IMR-90 (cell line): ENCODE results near the gene TRIM71. TPM values are rescaled to one million over a fixed set of nuclear protein-coding genes. Genes with fewer than 3 reads are reported as not detected.
A peak's percentile ranks its signal among the peaks of the same experiment; 100 is the strongest.
"Not testable (repeated sequence)": the region's sequence is repeated elsewhere in the genome, so short reads cannot be mapped to it uniquely, and the experiment has no call there.

Experiments
- ATAC-seq: fragments of 200-7000 bp; cut with Tn5 transposase; 2 replicates; pipeline ENCODE4 v1.9.1; 2020; ENCODE audit warnings: low read depth, mild to moderate bottlenecking, moderate library complexity
- BruUV-seq: library from RNA; stranded (reverse); fragments of 400-500 nt; replicated peaks from 2 replicates; lab custom pipeline; 2021; lab: Mats Ljungman, UMichigan
- CTCF ChIA-PET: fragments of 300-600 bp; formaldehyde crosslinking; extraction: SDS; loops from one replicate; lab custom pipeline; 2021; ENCODE audit warnings: antibody characterized with exemption; lab: Yijun Ruan, JAX
- POLR2A ChIA-PET: fragments of 300-600 bp; sonication (Branson Sonifier 250); formaldehyde crosslinking; loops from one replicate; lab custom pipeline; 2022; ENCODE audit warnings: antibody characterized with exemption; ENCODE audit not compliant: unreplicated experiment; lab: Charles Lee
- DNase-seq: peaks from one replicate; pipeline ENCODE4 v3.0.0; 2013
- H2AFZ ChIP-seq: replicated peaks from 2 replicates; pipeline ENCODE3; 2013; ENCODE audit warnings: low read length, mild to moderate bottlenecking; ENCODE audit not compliant: poor library complexity
- H2AK5ac ChIP-seq: 2 replicates; pipeline ENCODE4 v1.6.1; 2013; ENCODE audit warnings: low read depth, low read length, inconsistent platforms
- H2AK9ac ChIP-seq: replicated peaks from 2 replicates; pipeline ENCODE3; 2013; ENCODE audit warnings: mild to moderate bottlenecking, low read depth, low read length, moderate library complexity; ENCODE audit not compliant: poor library complexity
- H2BK120ac ChIP-seq: 2 replicates; pipeline ENCODE4 v1.6.1; 2013; ENCODE audit warnings: low read depth, low read length, inconsistent platforms
- H2BK15ac ChIP-seq: 3 replicates; pipeline ENCODE4 v1.6.1; 2013; ENCODE audit warnings: low read depth, low read length, inconsistent platforms
- H2BK20ac ChIP-seq: 2 replicates; pipeline ENCODE4 v1.6.1; 2013; ENCODE audit warnings: low read depth, mild to moderate bottlenecking, inconsistent platforms, low read length, moderate library complexity
- H2BK5ac ChIP-seq: 2 replicates; pipeline ENCODE4 v1.6.1; 2013; ENCODE audit warnings: mild to moderate bottlenecking, low read depth, low read length, inconsistent platforms; ENCODE audit not compliant: poor library complexity, severe bottlenecking
- H3K14ac ChIP-seq: replicated peaks from 2 replicates; pipeline ENCODE4 v1.6.1; 2013; ENCODE audit warnings: low read depth, low read length, inconsistent platforms
- H3K18ac ChIP-seq: 2 replicates; pipeline ENCODE4 v1.6.1; 2013; ENCODE audit warnings: low read depth, low read length, control low read depth
- H3K23ac ChIP-seq: 2 replicates; pipeline ENCODE4 v1.6.1; 2013; ENCODE audit warnings: low read depth, low read length, inconsistent platforms
- H3K27ac ChIP-seq: 2 replicates; pipeline ENCODE4 v1.5.1; 2013; ENCODE audit warnings: mild to moderate bottlenecking, control low read depth, low read length; ENCODE audit not compliant: insufficient read depth
- H3K27me3 ChIP-seq: 2 replicates; pipeline ENCODE4 v1.6.1; 2013; ENCODE audit warnings: low read length; ENCODE audit not compliant: control insufficient read depth, insufficient read depth
- H3K36me3 ChIP-seq: 2 replicates; pipeline ENCODE4 v1.6.1; 2013; ENCODE audit warnings: low read length, mixed read lengths; ENCODE audit not compliant: control insufficient read depth, insufficient read depth
- H3K4ac ChIP-seq: 2 replicates; pipeline ENCODE4 v1.6.1; 2013; ENCODE audit warnings: low read depth, low read length, inconsistent platforms
- H3K4me1 ChIP-seq: 2 replicates; pipeline ENCODE4 v1.6.1; 2013; ENCODE audit warnings: low read length, mixed read lengths; ENCODE audit not compliant: control insufficient read depth, insufficient read depth
- H3K4me2 ChIP-seq: 2 replicates; pipeline ENCODE4 v1.6.1; 2013; ENCODE audit warnings: low read depth, mild to moderate bottlenecking, control low read depth, low read length, moderate library complexity
- H3K4me3 ChIP-seq: 2 replicates; pipeline ENCODE4 v1.5.1; 2013; ENCODE audit warnings: low read depth, mild to moderate bottlenecking, control low read depth, low read length, moderate library complexity; ENCODE audit not compliant: insufficient read depth
- H3K56ac ChIP-seq: 2 replicates; pipeline ENCODE4 v1.6.1; 2013; ENCODE audit warnings: low read length, inconsistent platforms; ENCODE audit not compliant: insufficient read depth; ENCODE audit errors: extremely low read depth
- H3K79me1 ChIP-seq, 2 experiments: 2 replicates each; pipeline ENCODE4 v1.6.1; 2013; ENCODE audit warnings: low read length in 2 of 2, inconsistent platforms in 1 of 2, low read depth in 1 of 2
- H3K9ac ChIP-seq: 2 replicates; pipeline ENCODE4 v1.6.1; 2013; ENCODE audit warnings: low read depth, low read length, control low read depth
- H3K9me1 ChIP-seq: 2 replicates; pipeline ENCODE4 v1.6.1; 2013; ENCODE audit warnings: low read length, inconsistent platforms; ENCODE audit not compliant: insufficient read depth
- H3K9me3 ChIP-seq: 2 replicates; pipeline ENCODE4 v1.6.1; 2013; ENCODE audit warnings: low read length; ENCODE audit not compliant: control insufficient read depth, insufficient read depth
- H4K20me1 ChIP-seq: 2 replicates; pipeline ENCODE4 v1.6.1; 2013; ENCODE audit warnings: low read length, inconsistent platforms; ENCODE audit not compliant: insufficient read depth
- H4K5ac ChIP-seq: 2 replicates; pipeline ENCODE4 v1.6.1; 2013; ENCODE audit warnings: mild to moderate bottlenecking, low read depth, low read length, control low read depth
- H4K8ac ChIP-seq, 2 experiments: 2 replicates each; pipeline ENCODE4 v1.6.1; 2013; ENCODE audit warnings: low read depth in 2 of 2, low read length in 2 of 2, control low read depth in 1 of 2, inconsistent platforms in 1 of 2
- H4K91ac ChIP-seq: 2 replicates; pipeline ENCODE4 v1.6.1; 2013; ENCODE audit warnings: low read depth, low read length, inconsistent platforms; ENCODE audit not compliant: insufficient read depth
- CEBPB ChIP-seq: IDR thresholded peaks from 2 replicates; pipeline ENCODE4 v1.6.1; 2012; ENCODE audit warnings: low read depth, low read length, improper control_type of control experiment
- MAZ ChIP-seq: IDR thresholded peaks from 2 replicates; pipeline ENCODE4 v1.6.1; 2012; ENCODE audit warnings: low read depth, mild to moderate bottlenecking, low read length, improper control_type of control experiment, moderate library complexity, borderline replicate concordance
- POLR2A ChIP-seq: IDR thresholded peaks from 2 replicates; pipeline ENCODE4 v1.6.1; 2012; ENCODE audit warnings: mild to moderate bottlenecking, low read depth, low read length
- WGBS, 2 experiments: methylation state at CpG; one replicate each; pipeline versions ENCODE4 v1.1.5 to v1.1.7; 2013; ENCODE audit warnings: missing lambda C conversion rate in 2 of 2; ENCODE audit not compliant: insufficient read length in 1 of 2; ENCODE audit errors: extremely low coverage in 2 of 2; 5-methylcytosine and 5-hydroxymethylcytosine counted together
- dilution Hi-C: fragments of 300-500 bp; cut with HindIII; formaldehyde crosslinking; loops from one replicate; pipeline ENCODE4 v1.14.3; 2018; ENCODE audit warnings: low sequenced_read_pairs; ENCODE audit not compliant: unreplicated experiment
- in situ Hi-C: fragments of 300-500 bp; cut with MboI; formaldehyde crosslinking; loops from 3 replicates; pipeline ENCODE4 v1.14.3; 2019; ENCODE audit warnings: low sequenced_read_pairs, inconsistent platforms, mixed read lengths
- intact Hi-C: fragments of 100-400 bp; cut with micrococcal nuclease; formaldehyde crosslinking; loops from 2 replicates; pipeline ENCODE4 v1.10.0; 2022
- polyA plus RNA-seq, 3 experiments: library from polyadenylated mRNA; depleted of rRNA; stranded (reverse); fragments of >200 nt; gene quantifications; 2 replicates each; pipeline ENCODE4 v1.2.3, GENCODE V29; 2012; ENCODE audit warnings: low replicate concordance in 1 of 3
- total RNA-seq: library from RNA; depleted of rRNA; stranded (reverse); fragments of >200 nt; gene quantifications from 2 replicates; pipeline ENCODE4 v1.2.3, GENCODE V29; 2012

Gene TRIM71
- total and polyA plus RNA-seq, 2 of the 4 experiments (the other 2 are of a cell fraction), result not detected

DNA sequence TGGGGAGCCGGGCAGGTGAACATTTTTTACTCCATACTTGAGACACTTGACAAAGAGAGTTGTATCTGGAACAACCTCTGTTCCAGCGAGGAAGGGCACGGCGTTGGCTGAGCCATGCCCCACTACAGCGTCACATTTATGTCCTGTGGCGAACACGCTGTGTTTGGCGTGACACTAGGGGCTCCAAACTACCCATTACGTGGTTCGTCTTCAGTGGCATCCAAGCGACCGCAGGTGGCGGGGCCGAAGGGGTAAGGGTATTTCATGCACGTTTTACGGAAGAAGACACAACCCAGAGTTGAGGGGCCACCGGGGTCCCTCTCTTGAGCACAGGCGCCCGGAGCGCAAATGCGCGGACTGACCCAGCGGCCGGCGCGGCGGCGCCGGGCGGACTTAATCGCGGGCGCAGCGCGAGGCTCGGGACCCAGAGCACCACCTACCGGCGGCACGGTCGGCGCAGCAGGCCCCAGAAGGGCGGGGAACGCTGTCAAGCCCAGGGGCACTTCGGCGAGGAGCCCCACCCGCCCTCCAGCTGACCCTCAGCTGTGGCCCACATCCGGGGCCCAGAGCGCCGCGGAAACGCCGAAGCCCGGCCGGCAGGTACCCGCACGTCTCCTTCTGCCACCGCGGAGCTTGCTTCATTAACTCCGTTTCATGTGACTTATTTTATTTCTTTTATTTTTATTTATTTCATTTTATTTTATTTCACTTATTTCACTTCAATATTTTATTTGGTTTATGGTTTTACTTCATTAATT lies 36.4 kb upstream of the TRIM71 start (continued):
- TF ChIP-seq MAZ (peak; percentile 44; the same call in 1 of the 2 replicates), POLR2A (no peak), CEBPB (no peak)

DNA sequence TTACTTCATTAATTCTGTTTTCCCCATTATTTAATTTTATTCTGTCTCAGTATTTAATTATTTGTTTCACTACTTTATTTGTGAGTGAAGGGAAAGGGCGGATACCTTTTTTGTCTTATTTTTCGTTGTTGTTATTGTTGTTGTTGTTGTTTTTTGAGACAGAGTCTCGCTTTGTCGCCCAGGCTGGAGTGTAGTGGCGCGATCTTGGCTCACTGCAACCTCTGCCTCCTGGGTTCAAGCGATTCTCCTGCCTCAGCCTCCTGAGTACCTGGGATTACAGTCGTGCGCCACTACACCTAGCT lies 35.9 kb upstream of the TRIM71 start:
- H3K27me3 ChIP-seq, H4K20me1 ChIP-seq, DNase-seq, H2BK5ac ChIP-seq, H3K56ac ChIP-seq, H3K23ac ChIP-seq, H3K36me3 ChIP-seq, ATAC-seq, H2AK9ac ChIP-seq, H3K9ac ChIP-seq, H3K9me3 ChIP-seq, dilution Hi-C loops, H3K9me1 ChIP-seq, H4K8ac ChIP-seq, H2BK20ac ChIP-seq, H4K91ac ChIP-seq, POLR2A ChIA-PET, H3K18ac ChIP-seq, H3K4me1 ChIP-seq, H3K4me2 ChIP-seq, H2AFZ ChIP-seq, H3K79me1 ChIP-seq, H3K14ac ChIP-seq, in situ Hi-C loops, BruUV-seq, H3K4ac ChIP-seq, H2AK5ac ChIP-seq, H2BK15ac ChIP-seq, H3K27ac ChIP-seq, H2BK120ac ChIP-seq, H4K5ac ChIP-seq, H3K4me3 ChIP-seq: not testable (repeated sequence)
- CTCF ChIA-PET, result interaction anchor here (0.5 to 1.9 kb wide), 4 partner anchors 9 to 33 kb away, joined by 3 to 5 read pairs (median 4); no protein-coding TSS in a partner anchor
- WGBS, 2 experiments, result no CpG with 5 or more reads among the region's 9 CpGs
- intact Hi-C loops, result loop anchor here (1.0 kb wide), 1 partner anchor 49 kb away; no protein-coding TSS in a partner anchor
